HT-29 (cell line): ENCODE measurements around the gene PACRG. TPM values are rescaled to one million over a fixed set of nuclear protein-coding genes. Genes with fewer than 3 reads are reported as not detected.
"Not testable (repeated sequence)": the region's sequence is repeated elsewhere in the genome, so short reads cannot be mapped to it uniquely, and the experiment has no call there.

Experiments used
- DNase-seq: peaks from one replicate; pipeline ENCODE4 v3.0.0-alpha.2; 2015; ENCODE audit warnings: low spot score
- total RNA-seq: library from RNA; depleted of rRNA; stranded (reverse); fragments of >200 nt; shearing (Covaris generic); gene quantifications from 2 replicates; pipeline ENCODE4 v1.2.3, GENCODE V29; 2014; rRNA removed

Gene PACRG
- 0.81 and 0.91 TPM in 2 replicates for total RNA-seq

DNA sequence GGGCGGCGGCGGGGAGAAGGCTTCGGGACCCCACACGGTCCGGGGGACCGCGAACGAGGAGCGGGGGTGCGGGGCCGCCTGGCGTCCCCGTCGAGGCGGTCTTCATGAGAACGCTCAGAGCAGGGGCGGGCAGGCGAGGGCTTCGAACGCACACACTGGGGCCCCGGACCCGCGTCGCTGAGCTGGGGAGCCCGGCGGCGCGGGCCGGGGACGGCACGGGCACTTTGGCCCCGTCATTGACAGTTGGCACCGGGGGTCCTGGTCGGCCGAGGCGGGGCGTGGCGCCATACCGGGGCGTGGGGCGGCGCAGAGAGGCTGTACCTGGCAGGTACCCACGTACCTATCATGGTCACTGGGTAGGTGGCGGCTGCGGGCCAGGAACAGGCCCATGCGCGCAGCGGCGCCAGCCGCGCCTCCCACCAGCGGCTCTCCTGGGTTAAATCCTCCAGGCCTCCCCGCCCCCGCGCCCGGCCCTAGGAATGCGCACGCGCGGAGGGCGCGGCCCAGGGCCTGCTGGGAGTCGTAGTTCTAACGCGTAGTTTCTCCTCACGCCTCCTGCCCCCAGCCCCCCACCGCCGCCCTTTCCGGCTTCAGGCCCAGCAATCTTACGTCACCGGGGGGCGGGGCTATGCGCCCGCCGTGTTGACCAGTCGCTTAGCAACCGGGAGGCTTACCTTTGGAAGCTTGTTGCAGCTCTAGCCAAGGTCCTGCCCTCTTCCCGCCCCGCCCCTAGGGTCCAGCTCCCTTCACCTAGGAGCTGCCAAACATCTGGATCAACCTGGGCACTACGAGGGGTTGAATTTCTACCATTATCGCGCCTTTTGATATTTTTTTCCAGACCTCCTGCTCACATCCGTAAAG lies at the start of gene PACRG, which contains the start of gene PRKN:
Gene PACRG, plus strand, starts transcription at position 653 of the 861 bp plus-strand sequence.
Gene PRKN, minus strand, starts transcription at position 445 of the 861 bp plus-strand sequence.
- peak; percentile 100 for DNase-seq

DNA sequence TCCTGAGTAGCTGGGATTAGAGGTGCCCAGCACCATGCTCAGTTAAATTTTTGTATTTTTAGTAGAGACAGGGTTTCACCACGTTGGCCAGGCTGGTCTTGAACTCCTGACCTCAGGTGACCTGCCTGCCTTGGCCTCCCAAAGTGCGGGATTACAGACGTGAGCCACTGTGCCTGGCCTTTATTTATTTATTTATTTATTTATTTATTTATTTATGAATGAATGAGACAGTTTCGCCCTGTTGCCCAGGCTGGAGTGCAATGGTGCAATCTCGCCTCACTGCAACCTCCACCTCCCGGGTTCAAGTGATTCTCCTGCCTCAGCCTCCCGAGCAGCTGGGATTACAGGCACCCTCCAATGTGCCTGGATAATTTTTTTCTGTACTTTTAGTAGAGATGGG lies 48.9 kb upstream of the PACRG start:
- not testable (repeated sequence) for DNase-seq

DNA sequence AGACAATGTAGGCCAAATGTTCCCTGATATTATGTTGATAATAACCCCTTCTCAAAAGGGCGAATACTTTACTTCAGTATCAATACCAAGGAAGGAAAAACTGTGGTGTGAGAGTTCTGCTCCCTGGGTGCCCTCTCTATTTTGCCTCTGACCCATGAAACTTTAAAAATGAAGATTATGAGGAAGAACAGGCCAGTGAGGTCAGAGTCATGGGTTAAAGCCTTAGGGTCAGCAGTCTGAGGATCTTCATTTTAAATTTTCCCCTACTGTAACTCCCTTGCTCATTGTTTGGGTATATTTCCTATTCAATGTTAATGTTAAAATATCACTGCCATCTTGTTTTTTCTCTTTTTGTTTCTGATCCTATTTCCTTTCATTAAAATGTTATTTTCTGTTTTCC lies 48.1 kb upstream of the PACRG start:
- no peak for DNase-seq

DNA sequence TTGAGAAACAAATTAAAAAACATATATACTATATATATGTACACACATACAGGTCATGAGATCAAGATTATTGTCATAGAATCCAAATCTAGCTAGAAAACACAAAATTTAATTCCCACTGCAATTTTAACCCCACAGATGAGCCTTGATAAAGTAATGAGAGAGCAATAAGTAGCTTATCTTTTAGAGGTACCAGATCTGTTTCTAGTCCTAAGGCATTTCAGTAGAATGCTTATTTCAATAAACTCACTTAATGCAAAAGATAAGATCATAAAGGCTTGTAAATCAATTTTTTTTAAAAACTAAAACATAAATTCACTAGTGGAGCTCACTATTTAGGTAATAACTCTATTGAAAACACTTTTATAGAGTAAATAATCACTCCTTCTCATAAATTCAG lies 47.4 kb upstream of the PACRG start:
- no peak for DNase-seq

DNA sequence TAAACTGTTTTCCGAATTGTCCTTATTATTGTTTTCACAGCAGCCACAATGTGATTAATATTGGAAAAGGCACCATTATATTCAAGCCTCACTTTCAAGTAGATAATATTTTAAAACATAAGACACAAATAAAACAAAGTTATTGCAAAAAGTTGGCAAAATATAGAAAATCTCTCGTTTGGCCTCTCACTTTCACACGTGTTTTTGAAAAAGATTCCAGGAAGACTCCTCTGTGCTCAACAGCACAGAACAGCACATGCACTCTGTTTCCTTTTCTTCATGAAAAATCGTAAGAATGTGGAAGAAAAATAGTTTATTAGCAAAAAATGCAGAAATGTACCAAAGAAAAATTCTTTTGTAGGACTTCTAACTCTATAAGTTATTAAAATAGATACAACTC lies 46.9 kb upstream of the PACRG start:
- no peak for DNase-seq

DNA sequence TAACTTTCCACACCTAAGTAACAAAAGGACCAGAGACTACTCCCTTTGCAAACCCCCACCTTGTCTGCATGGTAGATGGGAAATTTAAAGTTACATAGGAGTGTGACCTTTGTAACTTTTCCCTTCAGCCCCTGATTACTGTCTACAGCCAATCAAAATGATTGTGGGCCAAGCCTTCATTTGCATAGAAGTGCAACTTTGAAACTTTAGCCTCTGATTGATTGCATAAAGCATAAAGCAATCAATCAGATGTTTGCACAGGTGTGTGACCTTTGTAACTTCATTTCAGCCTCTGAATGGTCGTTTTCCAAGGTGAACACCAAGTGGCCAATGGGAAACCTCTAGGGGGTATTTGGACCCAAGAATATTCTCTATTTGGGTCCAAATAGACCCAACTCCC lies 46.3 kb upstream of the PACRG start:
- DNase-seq = peak; percentile 6

DNA sequence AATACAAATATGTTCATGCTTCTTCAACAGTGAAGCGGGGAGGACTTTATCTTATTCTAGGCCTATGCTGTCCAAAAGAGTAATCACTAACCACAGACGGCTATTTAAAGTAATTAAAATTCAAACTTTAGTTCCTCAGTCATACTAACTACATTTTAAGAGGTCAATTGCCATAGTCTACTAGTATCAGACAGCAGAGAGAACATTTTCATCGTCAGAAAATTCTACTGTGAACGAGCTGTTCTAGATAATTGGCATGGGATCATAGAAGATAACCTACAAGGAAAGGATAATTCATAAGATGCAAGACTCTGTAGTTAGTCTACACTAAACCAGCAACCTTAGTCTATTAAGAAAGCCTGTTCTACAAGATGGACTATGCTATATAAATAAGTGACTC lies 44.6 kb upstream of the PACRG start:
- DNase-seq = no peak

DNA sequence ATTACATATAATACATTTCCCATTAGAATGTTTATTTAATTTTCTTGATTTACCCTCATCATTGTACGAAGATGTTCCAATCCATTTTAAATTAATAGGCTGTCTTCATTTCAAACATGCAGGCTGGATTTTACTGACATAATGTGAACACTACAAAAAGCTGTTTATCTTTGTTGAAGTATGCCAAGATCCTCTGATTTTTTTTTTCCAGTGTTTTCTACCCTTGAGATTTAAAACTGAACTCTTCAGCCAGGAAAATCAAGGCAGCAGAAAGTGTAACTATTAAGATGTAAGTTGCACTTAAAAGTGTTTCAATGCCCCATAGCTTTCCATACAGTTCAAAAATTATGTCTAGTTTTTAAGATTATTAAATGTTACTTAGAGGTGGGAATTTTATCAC lies 43.7 kb upstream of the PACRG start:
- DNase-seq = no peak

DNA sequence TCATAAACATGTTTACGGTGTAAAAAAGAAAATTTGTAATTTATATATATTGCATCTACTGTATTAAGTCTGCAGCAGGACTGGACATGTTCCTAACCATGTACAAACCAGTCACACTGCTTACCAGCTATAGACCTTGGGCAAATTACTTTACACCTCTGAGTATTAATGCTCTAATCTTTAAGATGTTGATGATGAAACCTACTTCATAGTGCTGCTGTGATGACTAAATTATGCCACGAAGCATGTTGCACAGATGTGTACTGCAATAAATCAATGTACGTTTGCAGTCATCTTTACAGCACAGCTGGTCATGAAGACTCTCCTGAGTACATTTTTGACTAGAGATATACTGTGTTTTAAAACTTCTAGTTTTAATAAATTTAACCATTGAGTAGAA lies 42.8 kb upstream of the PACRG start:
- DNase-seq = no peak

DNA sequence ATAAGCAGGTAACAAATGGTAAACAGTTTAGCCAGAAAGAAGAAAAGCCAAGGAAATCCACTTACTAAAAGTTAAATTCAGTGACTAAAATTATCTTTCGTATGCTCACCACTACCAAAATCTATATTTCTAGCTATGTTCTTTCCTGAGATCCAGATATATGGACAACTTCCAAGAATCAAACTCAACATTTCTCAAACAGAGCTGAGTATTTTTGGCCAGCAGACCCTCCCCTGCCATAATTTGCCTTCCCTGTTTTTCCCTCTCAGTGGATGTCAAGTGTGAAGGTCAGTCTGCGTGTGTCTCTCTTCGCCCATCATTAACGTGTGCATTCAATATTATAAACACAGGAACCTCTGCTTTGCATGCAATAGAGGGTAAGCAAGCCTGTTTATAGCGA lies 42.2 kb upstream of the PACRG start:
- DNase-seq = no peak

DNA sequence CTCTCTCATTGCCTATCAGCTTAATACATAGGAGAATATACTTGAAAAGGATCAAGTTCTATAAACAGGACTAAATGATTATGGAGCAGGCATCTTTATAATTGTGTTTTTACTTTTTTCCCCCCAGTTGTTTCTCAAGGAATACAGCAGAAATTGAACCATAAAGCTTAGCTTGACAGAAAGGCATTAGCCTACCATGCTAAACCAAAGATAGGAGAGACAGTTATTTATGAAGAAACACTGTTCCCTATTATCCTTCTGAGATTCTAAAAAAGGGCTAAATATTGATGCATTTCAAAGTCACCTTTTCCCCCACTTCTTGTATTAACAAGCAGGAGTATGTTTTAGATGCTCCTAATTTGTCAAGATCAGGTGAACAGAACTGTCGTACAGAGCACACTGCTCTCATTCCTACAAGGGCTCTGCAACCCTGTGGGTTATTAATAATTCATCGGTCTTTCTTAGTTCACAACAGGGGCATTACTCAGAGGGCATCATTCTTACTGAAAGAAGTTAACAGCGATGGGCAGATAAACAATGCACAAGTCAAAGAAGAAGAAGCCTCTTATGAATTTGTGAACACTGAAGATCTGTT lies 38.9 kb upstream of the PACRG start:
- DNase-seq = no peak

DNA sequence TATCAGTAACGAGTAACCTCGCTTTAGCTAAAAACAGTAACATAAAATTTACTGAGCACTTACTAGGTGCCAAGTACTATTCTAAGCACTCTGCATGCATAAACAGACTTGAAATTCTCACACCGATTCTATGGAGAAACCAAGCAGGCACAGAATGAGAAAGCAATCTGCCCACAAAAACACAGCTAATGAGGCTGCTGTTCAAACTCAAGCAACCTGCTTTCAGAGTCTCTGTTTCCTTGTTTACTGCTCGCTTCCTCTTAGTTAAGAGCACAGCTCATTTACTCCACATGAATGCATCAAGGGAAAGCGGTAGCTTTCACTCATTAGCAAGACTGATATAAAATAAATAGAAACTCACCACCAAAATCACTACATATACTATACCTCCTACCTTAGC lies 37.6 kb upstream of the PACRG start:
- DNase-seq = no peak

DNA sequence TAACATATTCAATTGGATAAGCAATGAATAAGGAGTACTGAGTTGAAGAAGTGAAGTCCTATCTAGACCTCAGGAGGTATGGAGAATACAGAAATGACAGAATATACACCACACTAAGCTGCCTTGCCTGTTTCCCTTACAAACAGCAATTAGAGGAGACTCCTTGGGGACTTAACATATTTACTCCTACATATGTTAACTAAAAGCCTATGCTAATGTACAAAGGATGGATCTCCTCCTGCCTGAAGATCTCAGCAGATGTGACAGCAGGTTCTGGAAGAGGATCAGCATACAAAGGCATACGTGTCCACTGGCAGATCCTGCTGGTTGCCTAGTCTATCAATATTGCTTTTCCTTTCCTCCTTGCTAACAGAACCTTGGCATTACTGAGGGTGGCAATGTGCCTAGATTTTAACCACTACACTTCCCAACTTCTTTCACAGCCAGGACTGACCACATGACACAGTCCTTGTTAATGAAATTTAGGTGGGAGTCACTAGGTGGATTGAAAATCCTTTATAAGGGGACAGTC lies 29.8 kb upstream of the PACRG start:
- DNase-seq = no peak

DNA sequence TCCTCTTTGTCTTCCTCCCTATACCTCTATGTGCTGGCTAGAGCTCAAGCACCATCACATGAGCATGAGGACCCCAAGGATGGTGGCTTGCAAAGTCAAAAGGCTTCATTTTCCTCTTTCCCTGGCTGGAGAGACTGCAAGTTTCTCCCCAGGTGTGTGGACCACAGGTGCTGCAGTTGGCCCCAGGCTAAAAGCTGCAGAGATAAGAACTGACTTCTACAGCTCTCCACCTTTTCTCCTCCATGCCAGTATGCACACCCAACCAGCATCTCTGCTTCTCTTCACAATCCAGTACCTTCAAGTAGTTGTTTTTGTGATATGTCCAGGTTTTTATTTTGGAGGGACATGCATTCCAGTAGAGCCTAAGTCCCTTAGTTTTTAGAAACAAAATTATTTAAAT lies 29.3 kb upstream of the PACRG start:
- DNase-seq = no peak

DNA sequence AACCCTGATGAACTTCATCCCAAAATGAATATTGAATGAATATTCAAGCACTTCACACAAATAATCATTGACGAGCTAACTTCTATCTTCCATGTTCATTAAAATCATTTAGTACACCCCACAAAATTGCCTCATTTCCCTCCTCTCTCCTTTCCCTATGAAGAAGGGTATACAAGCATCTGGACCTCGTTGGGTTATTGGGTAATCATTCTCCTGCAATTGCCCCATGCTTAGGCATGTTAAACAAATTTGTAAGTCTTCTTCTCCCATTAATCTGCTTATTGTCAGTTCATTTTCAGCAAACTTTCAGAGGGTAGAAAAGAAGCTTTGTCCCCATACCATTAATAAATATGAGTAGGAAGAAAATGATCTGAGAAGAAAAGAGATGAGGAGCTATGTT lies 27.8 kb upstream of the PACRG start:
- DNase-seq = no peak

DNA sequence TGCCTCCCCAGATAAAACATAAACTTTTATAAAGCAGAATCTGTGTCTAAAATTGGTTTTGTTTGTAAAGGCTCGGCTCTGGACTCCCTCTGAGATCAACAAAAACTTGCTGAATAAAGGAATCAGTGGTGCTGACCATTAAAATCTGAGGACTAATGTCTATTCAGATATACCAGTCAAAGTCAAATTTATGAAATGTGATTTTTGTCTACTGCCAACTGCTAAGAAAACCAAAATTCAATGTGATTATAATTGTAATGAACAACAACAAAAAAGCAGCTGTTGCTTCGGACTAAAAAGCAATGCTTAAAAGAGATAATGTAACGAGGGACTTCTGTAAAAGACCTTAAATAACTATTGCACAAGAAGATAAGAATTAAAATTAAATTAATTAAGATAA lies 26.8 kb upstream of the PACRG start:
- no peak for DNase-seq

DNA sequence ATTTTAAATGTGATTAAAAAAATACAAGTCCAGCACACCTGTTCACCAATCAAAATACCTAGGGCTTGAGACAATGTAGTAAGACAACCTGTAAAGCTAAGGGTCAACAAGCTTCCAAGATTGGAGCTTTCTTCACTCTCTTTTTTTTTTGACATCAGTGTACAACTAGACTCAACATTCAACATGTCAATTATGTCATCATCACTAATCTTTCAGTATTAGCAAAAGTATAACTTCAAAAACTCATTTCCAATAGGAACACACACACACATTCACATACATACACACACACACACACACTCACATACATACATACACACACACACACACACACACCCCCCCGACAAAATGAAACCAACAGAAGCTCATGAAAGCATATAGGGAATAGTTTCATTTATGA lies 26.2 kb upstream of the PACRG start:
- no peak for DNase-seq

DNA sequence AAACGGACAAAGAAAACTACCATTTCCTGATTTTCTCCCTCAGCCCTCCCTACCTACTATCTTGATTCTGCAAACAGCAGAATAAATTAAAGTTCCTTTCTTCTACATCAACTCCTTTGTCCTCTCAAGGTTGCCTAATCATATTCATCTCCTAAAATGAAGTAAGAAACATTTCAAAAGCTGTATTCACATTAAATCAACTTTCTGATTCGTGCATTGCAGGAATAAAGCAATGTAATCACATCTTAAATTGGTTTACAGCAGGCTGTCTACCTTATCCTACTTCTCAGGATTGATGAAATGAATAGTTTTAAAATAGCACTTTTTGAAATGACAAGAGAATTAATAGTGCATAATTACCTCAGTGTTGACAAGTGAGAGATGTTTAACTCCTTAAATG lies 25.3 kb upstream of the PACRG start:
- no peak for DNase-seq

DNA sequence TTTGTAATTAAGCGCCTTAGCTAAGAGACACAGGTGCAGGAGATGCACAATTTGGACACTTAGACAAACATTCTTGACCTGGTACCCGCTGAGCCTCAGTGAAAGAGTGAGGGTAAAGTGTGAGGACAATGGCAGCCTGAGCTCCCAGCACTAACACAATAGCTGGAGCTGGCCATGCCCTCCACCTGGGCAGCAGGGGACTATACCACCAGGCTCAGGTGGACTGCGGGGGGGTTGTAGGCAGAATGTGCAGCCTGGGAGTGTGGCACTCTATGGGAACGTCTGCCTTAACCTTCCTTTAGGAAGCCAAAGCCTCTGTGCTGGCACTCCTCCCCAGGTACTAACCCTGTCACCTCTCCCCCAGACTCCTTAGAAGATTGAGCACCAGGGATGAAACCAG lies 23.8 kb upstream of the PACRG start:
- DNase-seq = no peak

DNA sequence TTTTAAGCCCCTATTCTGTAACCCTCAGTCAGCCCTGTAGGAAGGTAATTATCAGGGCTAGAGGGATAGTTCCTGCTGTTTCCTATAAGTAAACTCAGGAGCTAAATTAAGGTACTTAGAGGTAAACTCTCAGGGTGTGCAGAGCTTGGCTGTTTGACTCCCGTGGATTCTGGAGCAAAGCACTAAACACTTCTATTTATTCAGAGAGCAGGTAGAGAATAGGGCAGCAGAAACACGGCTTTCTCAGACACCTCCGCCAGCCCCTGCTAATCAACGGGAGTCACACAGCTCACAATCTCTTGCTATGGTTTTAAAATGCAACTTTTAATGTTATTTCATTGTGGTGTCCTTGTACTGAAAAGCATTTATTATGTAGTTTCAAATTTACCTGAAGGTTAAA lies 22.0 kb upstream of the PACRG start:
- no peak for DNase-seq

DNA sequence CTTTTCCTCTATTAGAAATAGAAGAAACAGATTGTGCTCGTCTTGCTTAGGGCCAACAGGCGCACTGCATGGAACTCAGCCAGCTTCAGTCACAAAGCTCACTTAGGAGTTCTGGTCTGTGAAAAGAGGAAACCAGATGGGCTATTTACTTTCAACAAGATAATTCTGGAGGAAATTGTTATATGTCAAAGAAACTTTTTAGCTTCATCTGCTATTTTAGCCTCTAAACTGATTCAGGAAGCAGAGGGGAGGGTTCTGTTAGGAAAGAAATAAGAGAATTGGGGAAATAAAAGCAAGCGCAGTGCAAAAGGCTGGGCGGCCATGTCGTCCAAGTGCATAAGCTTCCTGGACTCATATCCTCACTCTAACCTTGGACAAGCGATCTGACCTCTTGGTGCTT lies 21.5 kb upstream of the PACRG start:
- DNase-seq = no peak

DNA sequence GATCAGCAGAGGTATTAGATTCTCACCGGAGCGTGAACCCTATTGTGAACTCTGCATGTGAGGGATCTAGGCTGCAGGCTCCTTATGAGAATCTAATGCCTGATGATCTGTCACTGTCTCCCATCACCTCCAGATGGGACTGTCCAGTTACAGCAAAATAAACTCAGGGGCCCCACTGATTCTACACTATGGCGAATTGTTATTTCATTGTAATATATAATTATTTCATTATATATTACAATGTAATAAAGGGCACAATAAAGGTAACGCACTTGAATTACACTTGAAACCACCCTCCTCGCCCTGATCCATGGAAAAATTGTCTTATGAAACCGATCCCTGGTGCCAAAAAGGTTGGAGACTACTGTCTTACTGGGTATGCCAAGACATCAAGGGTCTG lies 18.8 kb upstream of the PACRG start:
- DNase-seq = no peak

DNA sequence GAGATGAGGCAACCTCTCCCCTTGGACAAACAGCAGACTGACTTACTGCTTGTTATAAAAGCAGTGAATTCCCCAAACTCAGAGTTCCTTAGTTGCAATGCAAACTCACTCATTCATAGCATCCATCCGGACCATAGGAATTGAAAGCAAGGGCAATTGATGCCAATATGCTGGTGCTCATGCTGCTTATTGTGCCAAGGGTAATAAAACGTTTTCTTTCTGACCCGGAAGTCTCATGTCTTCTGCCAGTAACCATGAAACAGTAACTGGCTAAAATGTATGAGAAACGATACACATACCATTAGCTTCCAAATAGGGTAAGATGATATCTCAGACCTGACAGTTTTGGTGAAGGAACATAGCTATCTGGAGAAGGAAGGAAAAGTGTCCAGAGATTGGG lies 18.3 kb upstream of the PACRG start:
- DNase-seq = no peak
